Measurements from ENCODE around the gene GPR39.

DNA sequence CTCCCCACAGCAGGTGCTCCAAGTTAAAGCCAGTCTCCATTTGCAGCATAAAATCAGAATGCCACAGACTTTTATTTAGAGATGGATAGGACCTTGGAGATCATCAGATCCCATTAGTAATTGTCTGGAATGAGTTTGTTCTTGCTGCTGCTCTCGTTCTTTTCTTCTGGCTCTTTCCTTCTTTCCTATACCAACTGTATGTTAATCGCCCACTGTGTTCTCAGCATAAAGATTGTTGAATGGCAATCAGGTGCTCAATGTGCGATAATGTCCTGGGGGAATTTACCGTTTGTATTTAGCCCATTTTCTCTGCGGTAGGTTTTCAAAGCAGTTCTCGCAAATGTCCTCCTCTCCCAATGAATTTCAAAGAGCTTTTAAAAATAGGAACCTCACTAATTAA lies 3.3 kb downstream of the GPR39 start:
- no peak for TF ChIP-seq POLR2A (IDR thresholded peaks at IDR 0.05)
- no peak for TF ChIP-seq EP300 (IDR thresholded peaks at IDR 0.05)

Measured in upper lobe of left lung (tissue), 4 donors.